ENCODE results near the gene AMDHD2. TPM values are rescaled to one million over a fixed set of nuclear protein-coding genes. Genes with fewer than 3 reads are reported as not detected.

Gene AMDHD2
- total and polyA plus RNA-seq, 2 of the 13 experiments (the other 11 are each of a cell fraction or from before 2014, with no cell fraction given): 33.5 to 39.1 TPM

DNA sequence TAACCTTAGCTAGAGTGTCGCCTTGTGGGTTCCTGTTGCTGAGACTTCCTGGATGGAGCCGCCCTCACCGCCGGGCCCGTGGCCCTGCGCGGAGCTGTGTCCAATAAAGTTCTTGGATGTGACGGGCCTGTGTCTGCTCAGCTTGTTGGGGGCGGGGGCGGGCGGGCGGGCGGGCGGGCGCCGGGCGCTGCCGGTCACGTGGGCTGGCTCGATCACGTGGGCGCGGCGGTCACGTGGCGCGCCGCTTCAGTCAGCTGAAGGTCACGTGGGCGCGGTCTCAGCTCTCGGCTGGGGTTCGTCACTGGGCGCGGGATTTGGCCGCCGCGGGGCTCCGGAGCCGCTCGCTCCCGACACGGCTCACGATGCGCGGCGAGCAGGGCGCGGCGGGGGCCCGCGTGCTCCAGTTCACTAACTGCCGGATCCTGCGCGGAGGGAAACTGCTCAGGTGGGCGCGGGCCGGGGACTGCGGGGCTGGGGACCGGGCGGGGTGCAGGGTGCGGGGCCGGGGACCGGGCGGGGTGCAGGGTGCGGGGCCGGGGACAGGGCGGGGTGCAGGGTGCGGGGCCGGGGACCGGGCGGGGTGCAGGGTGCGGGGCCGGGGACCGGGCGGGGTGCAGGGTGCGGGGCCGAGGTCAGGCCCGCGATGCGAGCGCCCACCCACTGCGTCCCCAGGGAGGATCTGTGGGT, at the start of gene AMDHD2 (continued):
- TF ChIP-seq EP300 (IDR thresholded peaks at IDR 0.05; ENCODE audit: low read depth in 2 of 2, low read length in 2 of 2): no peak
- no peak for TF ChIP-seq EP300 (CRISPR knock-in tag; IDR thresholded peaks at IDR 0.05; ENCODE audit: borderline replicate concordance)
- TF ChIP-seq ZNF10 (CRISPR knock-in tag; IDR thresholded peaks at IDR 0.05; ENCODE audit: borderline replicate concordance, low read depth): no peak
- peak; percentile 94 for TF ChIP-seq GATAD1 (CRISPR knock-in tag; IDR thresholded peaks at IDR 0.05)
- TF ChIP-seq, protein P1, sequence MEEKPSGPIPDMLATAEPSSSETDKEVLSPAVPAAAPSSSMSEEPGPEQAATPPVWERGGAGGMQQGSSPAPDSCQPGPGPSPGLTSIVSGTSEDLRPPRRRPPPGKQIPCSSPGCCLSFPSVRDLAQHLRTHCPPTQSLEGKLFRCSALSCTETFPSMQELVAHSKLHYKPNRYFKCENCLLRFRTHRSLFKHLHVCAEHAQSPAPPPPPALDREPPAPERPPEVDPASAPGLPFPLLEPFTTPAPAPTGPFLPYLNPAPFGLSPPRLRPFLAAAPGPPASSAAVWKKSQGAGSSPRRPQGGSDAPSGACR (CRISPR knock-in tag; IDR thresholded peaks at IDR 0.05): no peak
- TF ChIP-seq ZNF343 (CRISPR knock-in tag; IDR thresholded peaks at IDR 0.05): no peak
- TF ChIP-seq ZNF710 (CRISPR knock-in tag; IDR thresholded peaks at IDR 0.05; ENCODE audit: borderline replicate concordance): no peak
- TF ChIP-seq ZNF660 (CRISPR knock-in tag; IDR thresholded peaks at IDR 0.05; ENCODE audit: borderline replicate concordance, low read depth): no peak
- TF ChIP-seq MEIS2 (CRISPR knock-in tag; IDR thresholded peaks at IDR 0.05): peak; percentile 45; the same call in 1 of the 2 replicates
- no peak for TF ChIP-seq IRF2 (CRISPR knock-in tag; IDR thresholded peaks at IDR 0.05)
- TF ChIP-seq ATF4 (CRISPR knock-in tag; IDR thresholded peaks at IDR 0.05): no peak
- no peak for TF ChIP-seq ZNF674 (CRISPR knock-in tag; IDR thresholded peaks at IDR 0.05; ENCODE audit: low read depth)
- TF ChIP-seq TBX3 (IDR thresholded peaks at IDR 0.05; ENCODE audit: borderline replicate concordance): no peak
- no peak for TF ChIP-seq ZNF292 (CRISPR knock-in tag; IDR thresholded peaks at IDR 0.05; ENCODE audit: borderline replicate concordance, low read depth)
- TF ChIP-seq, protein P2, sequence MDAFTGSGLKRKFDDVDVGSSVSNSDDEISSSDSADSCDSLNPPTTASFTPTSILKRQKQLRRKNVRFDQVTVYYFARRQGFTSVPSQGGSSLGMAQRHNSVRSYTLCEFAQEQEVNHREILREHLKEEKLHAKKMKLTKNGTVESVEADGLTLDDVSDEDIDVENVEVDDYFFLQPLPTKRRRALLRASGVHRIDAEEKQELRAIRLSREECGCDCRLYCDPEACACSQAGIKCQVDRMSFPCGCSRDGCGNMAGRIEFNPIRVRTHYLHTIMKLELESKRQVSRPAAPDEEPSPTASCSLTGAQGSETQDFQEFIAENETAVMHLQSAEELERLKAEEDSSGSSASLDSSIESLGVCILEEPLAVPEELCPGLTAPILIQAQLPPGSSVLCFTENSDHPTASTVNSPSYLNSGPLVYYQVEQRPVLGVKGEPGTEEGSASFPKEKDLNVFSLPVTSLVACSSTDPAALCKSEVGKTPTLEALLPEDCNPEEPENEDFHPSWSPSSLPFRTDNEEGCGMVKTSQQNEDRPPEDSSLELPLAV (CRISPR knock-in tag; conservative IDR thresholded peaks at IDR 0.05; ENCODE audit: low read depth): no peak
- TF ChIP-seq SMARCE1 (IDR thresholded peaks at IDR 0.05; ENCODE audit: borderline replicate concordance): no peak
- TF ChIP-seq ZFP90 (CRISPR knock-in tag; IDR thresholded peaks at IDR 0.05; ENCODE audit: borderline replicate concordance): no peak
- no peak for TF ChIP-seq ZSCAN9 (CRISPR knock-in tag; IDR thresholded peaks at IDR 0.05; ENCODE audit: borderline replicate concordance)
- TF ChIP-seq, protein P3, sequence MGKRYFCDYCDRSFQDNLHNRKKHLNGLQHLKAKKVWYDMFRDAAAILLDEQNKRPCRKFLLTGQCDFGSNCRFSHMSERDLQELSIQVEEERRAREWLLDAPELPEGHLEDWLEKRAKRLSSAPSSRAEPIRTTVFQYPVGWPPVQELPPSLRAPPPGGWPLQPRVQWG (CRISPR knock-in tag; IDR thresholded peaks at IDR 0.05; ENCODE audit: borderline replicate concordance, low read depth): no peak
- TF ChIP-seq TEAD3 (CRISPR knock-in tag; optimal IDR thresholded peaks at IDR 0.05; ENCODE audit: borderline replicate concordance): no peak
- no peak for TF ChIP-seq ZNF761 (CRISPR knock-in tag; conservative IDR thresholded peaks at IDR 0.05)
- no peak for TF ChIP-seq ARID3A (IDR thresholded peaks at IDR 0.05; ENCODE audit: low read depth, low read length)
- no peak for TF ChIP-seq NFE2L2 (IDR thresholded peaks at IDR 0.05; ENCODE audit: low read length)
